Nephron (organoid): ENCODE data around the gene ILK.
A peak's percentile ranks its signal among the peaks of the same experiment; 100 is the strongest.

Source experiments
- H3K27ac Mint-ChIP-seq, 3 experiments: 2 replicates each; pipeline ENCODE4 v1.8.0; 2020; ENCODE audit warnings: mixed read lengths in 3 of 3, mild to moderate bottlenecking in 2 of 3, moderate library complexity in 1 of 3
- H3K27me3 Mint-ChIP-seq: 2 replicates; pipeline ENCODE4 v1.8.0; 2021; ENCODE audit warnings: low read depth, mild to moderate bottlenecking, moderate library complexity, mixed read lengths
- H3K36me3 Mint-ChIP-seq: 2 replicates; pipeline ENCODE4 v1.8.0; 2020; ENCODE audit warnings: low read depth, mixed read lengths
- H3K4me1 Mint-ChIP-seq: 2 replicates; pipeline ENCODE4 v1.8.0; 2020; ENCODE audit warnings: mixed read lengths
- H3K4me3 Mint-ChIP-seq, 3 experiments: 2 replicates each; pipeline ENCODE4 v1.8.0; 2020; ENCODE audit warnings: mild to moderate bottlenecking in 3 of 3, mixed read lengths in 3 of 3, moderate library complexity in 2 of 3
- H3K9me3 Mint-ChIP-seq: 2 replicates; pipeline ENCODE4 v1.8.0; 2020; ENCODE audit warnings: mixed read lengths
- TF ChIP-seq, protein P1 (sequence below), 3 experiments: fragments of 200-600 bp; sonication (generic); IDR thresholded peaks; one replicate each; pipeline ENCODE4 v1.5.0; 2021; ENCODE audit warnings: antibody characterized with exemption in 3 of 3; ENCODE audit not compliant: unreplicated experiment in 3 of 3

Gene ILK

GRCh38 chr11:6601041-6601461 is 2.5 kb upstream of the ILK start:
- Mint-ChIP-seq H3K9me3 (no peaks in the 10 kb centered on the region), H3K27me3 (no peaks in the 10 kb centered on the region), H3K4me1 (peaks cover 3% of the 10 kb centered on the region), H3K4me3 (peak overlapping the region in 1 of 3 experiments; percentile 47), H3K27ac (no peak overlapping the region), H3K36me3 (peaks cover 32% of the 10 kb centered on the region)
- TF ChIP-seq, protein P1, sequence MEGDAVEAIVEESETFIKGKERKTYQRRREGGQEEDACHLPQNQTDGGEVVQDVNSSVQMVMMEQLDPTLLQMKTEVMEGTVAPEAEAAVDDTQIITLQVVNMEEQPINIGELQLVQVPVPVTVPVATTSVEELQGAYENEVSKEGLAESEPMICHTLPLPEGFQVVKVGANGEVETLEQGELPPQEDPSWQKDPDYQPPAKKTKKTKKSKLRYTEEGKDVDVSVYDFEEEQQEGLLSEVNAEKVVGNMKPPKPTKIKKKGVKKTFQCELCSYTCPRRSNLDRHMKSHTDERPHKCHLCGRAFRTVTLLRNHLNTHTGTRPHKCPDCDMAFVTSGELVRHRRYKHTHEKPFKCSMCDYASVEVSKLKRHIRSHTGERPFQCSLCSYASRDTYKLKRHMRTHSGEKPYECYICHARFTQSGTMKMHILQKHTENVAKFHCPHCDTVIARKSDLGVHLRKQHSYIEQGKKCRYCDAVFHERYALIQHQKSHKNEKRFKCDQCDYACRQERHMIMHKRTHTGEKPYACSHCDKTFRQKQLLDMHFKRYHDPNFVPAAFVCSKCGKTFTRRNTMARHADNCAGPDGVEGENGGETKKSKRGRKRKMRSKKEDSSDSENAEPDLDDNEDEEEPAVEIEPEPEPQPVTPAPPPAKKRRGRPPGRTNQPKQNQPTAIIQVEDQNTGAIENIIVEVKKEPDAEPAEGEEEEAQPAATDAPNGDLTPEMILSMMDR (IDR thresholded peaks at IDR 0.05; ENCODE audit: unreplicated experiment in 3 of 3): no peak

GRCh38 chr11:6602096-6602940 is 1.3 kb upstream of the ILK start:
- Mint-ChIP-seq H3K4me1 (peaks cover 16% of the 10 kb centered on the region), H3K27ac (no peak overlapping the region), H3K36me3 (peaks cover 29% of the 10 kb centered on the region), H3K4me3 (no peak overlapping the region), H3K9me3 (no peaks in the 10 kb centered on the region), H3K27me3 (no peaks in the 10 kb centered on the region)
- TF ChIP-seq, protein P1 (IDR thresholded peaks at IDR 0.05; ENCODE audit: unreplicated experiment in 3 of 3): no peak

DNA sequence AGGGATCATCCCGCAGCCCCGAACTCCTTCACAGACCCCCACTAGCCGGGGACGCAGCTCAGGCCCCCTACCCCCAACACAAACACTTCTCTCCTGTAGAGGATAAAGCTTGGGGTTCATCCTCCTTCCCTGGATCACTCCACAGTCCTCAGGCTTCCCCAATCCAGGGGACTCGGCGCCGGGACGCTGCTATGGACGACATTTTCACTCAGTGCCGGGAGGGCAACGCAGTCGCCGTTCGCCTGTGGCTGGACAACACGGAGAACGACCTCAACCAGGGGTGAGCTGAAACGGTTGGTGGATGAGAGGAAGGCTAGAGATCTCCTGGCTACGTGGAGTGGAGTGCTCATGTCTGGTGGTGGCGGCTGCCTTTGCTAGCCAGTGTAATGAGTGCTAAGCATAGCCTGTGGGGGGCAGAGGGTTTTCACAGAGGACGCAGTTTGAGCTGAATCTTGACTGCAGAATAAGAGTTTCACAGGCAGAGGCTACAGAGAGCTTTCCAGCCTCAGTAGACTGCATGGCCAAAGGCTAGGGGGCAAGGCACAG is 580 bp downstream of the ILK start:
- peaks cover 20% of the 10 kb centered on the region for H3K4me1 Mint-ChIP-seq
- no peaks in the 10 kb centered on the region for H3K27me3 Mint-ChIP-seq
- H3K27ac Mint-ChIP-seq: no peak overlapping the region
- H3K4me3 Mint-ChIP-seq: no peak overlapping the region
- TF ChIP-seq, protein P1 (IDR thresholded peaks at IDR 0.05; ENCODE audit: unreplicated experiment in 3 of 3): no peak
- H3K36me3 Mint-ChIP-seq: peaks cover 26% of the 10 kb centered on the region
- no peaks in the 10 kb centered on the region for H3K9me3 Mint-ChIP-seq

GRCh38 chr11:6604790-6605189 is 1.2 kb downstream of the ILK start:
- Mint-ChIP-seq H3K36me3 (peaks cover 26% of the 10 kb centered on the region), H3K4me3 (no peak overlapping the region), H3K9me3 (no peaks in the 10 kb centered on the region), H3K4me1 (peaks cover 20% of the 10 kb centered on the region), H3K27ac (no peak overlapping the region), H3K27me3 (no peaks in the 10 kb centered on the region)
- TF ChIP-seq, protein P1 (IDR thresholded peaks at IDR 0.05; ENCODE audit: unreplicated experiment in 3 of 3): no peak

DNA sequence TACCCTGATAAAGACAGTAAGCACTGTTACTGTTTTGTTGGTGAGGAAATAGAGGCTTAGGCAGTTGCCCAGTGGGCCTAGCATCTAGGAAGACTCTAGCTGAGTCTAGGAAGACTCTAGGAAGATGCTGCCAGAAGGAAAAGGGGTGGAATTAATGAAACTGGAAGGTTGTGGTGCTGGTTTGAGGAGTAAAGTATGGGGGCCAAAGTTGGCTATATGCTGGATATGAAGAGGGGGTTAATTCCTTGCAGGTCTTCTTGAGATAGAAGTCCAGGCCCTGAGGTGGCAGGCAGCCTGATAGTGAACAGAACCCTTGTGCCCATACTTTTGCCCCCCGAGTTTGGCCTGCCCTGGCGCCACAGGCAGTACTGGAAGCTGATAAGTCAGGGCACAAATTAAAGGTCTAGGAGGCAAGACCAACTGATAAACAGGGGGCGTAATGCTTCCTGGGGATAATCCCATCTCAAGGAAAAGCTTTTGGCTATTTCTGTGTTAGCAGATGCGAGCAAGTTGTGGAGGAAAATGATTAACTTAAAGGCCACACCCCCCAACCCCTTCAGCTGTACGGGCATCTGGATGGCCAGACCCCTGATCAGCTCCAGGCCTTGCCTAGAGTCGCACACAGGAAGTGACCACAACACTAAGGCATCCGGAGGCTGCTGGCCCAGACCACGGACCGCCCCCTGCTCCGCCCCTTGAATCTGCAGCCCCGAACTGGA is 3.1 kb downstream of the ILK start:
- Mint-ChIP-seq H3K4me3 (peak overlapping the region in 2 of 3 experiments; percentile 73 to 79), H3K36me3 (peaks cover 30% of the 10 kb centered on the region), H3K4me1 (peaks cover 20% of the 10 kb centered on the region), H3K27ac (peak overlapping the region in 2 of 3 experiments; percentile 97 to 99), H3K9me3 (no peaks in the 10 kb centered on the region), H3K27me3 (no peaks in the 10 kb centered on the region)
- TF ChIP-seq, protein P1 (IDR thresholded peaks at IDR 0.05; ENCODE audit: unreplicated experiment in 3 of 3): no peak
